Measurements from ENCODE around the gene CAPN13.

- no peak for TF ChIP-seq CTCF (IDR thresholded peaks at IDR 0.05; ENCODE audit: low read depth, low read length, poor library complexity, severe bottlenecking)
- no peak for TF ChIP-seq EZH2phosphoT487 (IDR thresholded peaks at IDR 0.05; ENCODE audit: borderline replicate concordance, low read length)
Measured at GRCh38 chr2:30690126-30690561, 117.1 kb downstream of the CAPN13 start.
